ENCODE measurements around the gene MC1R. TPM values are rescaled to one million over a fixed set of nuclear protein-coding genes. Genes with fewer than 3 reads are reported as not detected.

MC1R gene
- total and polyA plus RNA-seq, 2 experiments from 2014 or later, result 0.74 to 4.3 TPM

DNA sequence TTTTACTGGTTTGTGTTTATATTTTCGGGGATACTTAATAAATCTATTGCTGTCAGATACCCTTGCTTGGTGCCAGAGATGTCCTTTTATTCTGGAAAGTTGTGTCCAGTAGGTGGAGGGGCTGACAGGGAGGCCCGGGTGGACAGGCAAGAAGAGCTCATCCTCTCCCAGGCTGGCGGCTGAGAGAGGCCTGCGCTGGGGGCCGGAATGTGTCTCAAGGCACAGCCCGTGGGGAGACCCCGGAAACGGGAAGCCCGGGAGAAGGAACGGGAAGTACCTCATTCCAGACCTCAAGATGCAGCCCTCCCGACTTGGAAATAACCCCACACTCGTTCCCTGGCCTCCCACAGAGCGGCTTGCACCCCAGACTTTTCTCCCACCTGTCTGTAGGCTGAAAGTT is 17.4 kb downstream of the MC1R start (continued):
- TF ChIP-seq STAT1 (IDR thresholded peaks at IDR 0.05; ENCODE audit: unreplicated experiment), result no peak
- TF ChIP-seq ZNF331 (CRISPR knock-in tag; IDR thresholded peaks at IDR 0.05; ENCODE audit: low read depth), result no peak
- TF ChIP-seq CREB1 (CRISPR knock-in tag; IDR thresholded peaks at IDR 0.05; ENCODE audit: low read depth), result no peak

- Histone ChIP-seq H3K4me3 (no peak overlapping the region), H3K27ac (ENCODE audit: low read depth) (no peak overlapping the region), H3K27me3 (ENCODE audit: insufficient read depth) (no peaks in the 10 kb centered on the region), H3K4me1 (ENCODE audit: insufficient read depth) (no peaks in the 10 kb centered on the region), H3K79me2 (replicated peaks; ENCODE audit: insufficient read depth) (no peaks in the 10 kb centered on the region), H2AFZ (no peak overlapping the region), H4K20me1 (replicated peaks; ENCODE audit: insufficient read depth) (peaks cover under 1% of the 10 kb centered on the region; the same call in 1 of the 2 replicates), H3F3A (replicated peaks; ENCODE audit: low read depth) (peaks cover 8% of the 10 kb centered on the region), H3K36me3 (ENCODE audit: insufficient read depth) (peaks cover 12% of the 10 kb centered on the region), H3K4me2 (no peak overlapping the region), H3K9me2 (ENCODE audit: insufficient read depth) (no peaks in the 10 kb centered on the region)
- H3K27me3 Mint-ChIP-seq (ENCODE audit: insufficient read depth, low read depth, poor library complexity), result peaks cover 11% of the 10 kb centered on the region
- no peak for ATAC-seq
- H3K4me3 Mint-ChIP-seq, result no peak overlapping the region
- H3K9me3 Mint-ChIP-seq, result no peaks in the 10 kb centered on the region
- no peaks in the 10 kb centered on the region for H3K4me1 Mint-ChIP-seq
- no peak overlapping the region for H3K27ac Mint-ChIP-seq
- TF ChIP-seq EZH2phosphoT487 (IDR thresholded peaks at IDR 0.05; ENCODE audit: unreplicated experiment) (no peak), REST (IDR thresholded peaks at IDR 0.05; ENCODE audit: unreplicated experiment) (no peak), ZNF331 (CRISPR knock-in tag; IDR thresholded peaks at IDR 0.05; ENCODE audit: low read depth) (no peak), STAT1 (IDR thresholded peaks at IDR 0.05; ENCODE audit: unreplicated experiment) (no peak), NANOG (IDR thresholded peaks at IDR 0.05; ENCODE audit: borderline replicate concordance) (no peak), CREB1 (CRISPR knock-in tag; IDR thresholded peaks at IDR 0.05; ENCODE audit: low read depth) (no peak)
- TF ChIP-seq, protein P1, sequence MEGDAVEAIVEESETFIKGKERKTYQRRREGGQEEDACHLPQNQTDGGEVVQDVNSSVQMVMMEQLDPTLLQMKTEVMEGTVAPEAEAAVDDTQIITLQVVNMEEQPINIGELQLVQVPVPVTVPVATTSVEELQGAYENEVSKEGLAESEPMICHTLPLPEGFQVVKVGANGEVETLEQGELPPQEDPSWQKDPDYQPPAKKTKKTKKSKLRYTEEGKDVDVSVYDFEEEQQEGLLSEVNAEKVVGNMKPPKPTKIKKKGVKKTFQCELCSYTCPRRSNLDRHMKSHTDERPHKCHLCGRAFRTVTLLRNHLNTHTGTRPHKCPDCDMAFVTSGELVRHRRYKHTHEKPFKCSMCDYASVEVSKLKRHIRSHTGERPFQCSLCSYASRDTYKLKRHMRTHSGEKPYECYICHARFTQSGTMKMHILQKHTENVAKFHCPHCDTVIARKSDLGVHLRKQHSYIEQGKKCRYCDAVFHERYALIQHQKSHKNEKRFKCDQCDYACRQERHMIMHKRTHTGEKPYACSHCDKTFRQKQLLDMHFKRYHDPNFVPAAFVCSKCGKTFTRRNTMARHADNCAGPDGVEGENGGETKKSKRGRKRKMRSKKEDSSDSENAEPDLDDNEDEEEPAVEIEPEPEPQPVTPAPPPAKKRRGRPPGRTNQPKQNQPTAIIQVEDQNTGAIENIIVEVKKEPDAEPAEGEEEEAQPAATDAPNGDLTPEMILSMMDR (conservative IDR thresholded peaks at IDR 0.05; ENCODE audit: low read depth in 2 of 2), result no peak
- DNase-seq (ENCODE audit: low spot score), result no peak
- peaks cover 31% of the 10 kb centered on the region for H3K36me3 Mint-ChIP-seq (ENCODE audit: low read depth)
Measured at GRCh38 chr16:89936508-89936907, 17.8 kb downstream of the MC1R start.

DNA sequence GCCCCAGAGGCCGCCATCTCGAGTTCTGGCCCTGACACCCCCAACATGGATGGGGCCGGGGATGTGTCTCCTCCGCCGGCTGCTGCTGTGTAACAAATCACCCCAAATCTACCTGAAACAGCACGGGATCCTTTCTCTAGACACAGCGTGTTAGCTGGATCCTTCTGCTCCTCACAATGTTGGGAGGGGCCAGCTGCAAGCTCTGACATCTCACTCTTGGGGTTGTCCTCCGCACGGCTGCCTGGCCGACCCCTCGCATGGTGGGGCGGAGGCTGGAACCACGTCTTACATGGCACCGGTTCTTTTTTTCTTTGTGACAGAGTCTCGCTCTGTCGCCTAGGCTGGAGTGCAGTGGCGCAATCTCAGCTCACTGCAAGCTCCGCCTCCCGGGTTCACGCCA is 18.3 kb downstream of the MC1R start:
- H3K36me3 ChIP-seq (ENCODE audit: insufficient read depth), result peaks cover 12% of the 10 kb centered on the region
- TF ChIP-seq EZH2phosphoT487 (IDR thresholded peaks at IDR 0.05; ENCODE audit: unreplicated experiment) (no peak), ZNF331 (CRISPR knock-in tag; IDR thresholded peaks at IDR 0.05; ENCODE audit: low read depth) (no peak), ZNF114 (CRISPR knock-in tag; IDR thresholded peaks at IDR 0.05) (no peak)
- TF ChIP-seq, protein P2, sequence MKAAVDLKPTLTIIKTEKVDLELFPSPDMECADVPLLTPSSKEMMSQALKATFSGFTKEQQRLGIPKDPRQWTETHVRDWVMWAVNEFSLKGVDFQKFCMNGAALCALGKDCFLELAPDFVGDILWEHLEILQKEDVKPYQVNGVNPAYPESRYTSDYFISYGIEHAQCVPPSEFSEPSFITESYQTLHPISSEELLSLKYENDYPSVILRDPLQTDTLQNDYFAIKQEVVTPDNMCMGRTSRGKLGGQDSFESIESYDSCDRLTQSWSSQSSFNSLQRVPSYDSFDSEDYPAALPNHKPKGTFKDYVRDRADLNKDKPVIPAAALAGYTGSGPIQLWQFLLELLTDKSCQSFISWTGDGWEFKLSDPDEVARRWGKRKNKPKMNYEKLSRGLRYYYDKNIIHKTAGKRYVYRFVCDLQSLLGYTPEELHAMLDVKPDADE (IDR thresholded peaks at IDR 0.05), result no peak

More for the DNA sequence above, 18.3 kb downstream of the MC1R start:
- H3K27ac ChIP-seq (ENCODE audit: low read depth), result no peak overlapping the region
- H3K79me2 ChIP-seq (replicated peaks; ENCODE audit: insufficient read depth), result no peaks in the 10 kb centered on the region
- H3K4me1 ChIP-seq (ENCODE audit: insufficient read depth), result no peaks in the 10 kb centered on the region
- DNase-seq (ENCODE audit: low spot score), result no peak
- H4K20me1 ChIP-seq (replicated peaks; ENCODE audit: insufficient read depth), result no peaks in the 10 kb centered on the region
- Mint-ChIP-seq H3K27me3 (ENCODE audit: insufficient read depth, low read depth, poor library complexity) (peaks cover 11% of the 10 kb centered on the region), H3K27ac (no peak overlapping the region), H3K36me3 (ENCODE audit: low read depth) (peaks cover 30% of the 10 kb centered on the region), H3K4me3 (no peak overlapping the region), H3K9me3 (no peaks in the 10 kb centered on the region), H3K4me1 (no peaks in the 10 kb centered on the region)
- H3K4me3 ChIP-seq, result no peak overlapping the region
- no peak for ATAC-seq
- H2AFZ ChIP-seq, result no peak overlapping the region
- no peaks in the 10 kb centered on the region for H3K9me2 ChIP-seq (ENCODE audit: insufficient read depth)
- H3K4me2 ChIP-seq, result no peak overlapping the region
- H3F3A ChIP-seq (replicated peaks; ENCODE audit: low read depth), result peaks cover 8% of the 10 kb centered on the region
- H3K27me3 ChIP-seq (ENCODE audit: insufficient read depth), result no peaks in the 10 kb centered on the region

Data from GM23338 (cell line).